Measurements from ENCODE around the gene NDNF. TPM values are rescaled to one million over a fixed set of nuclear protein-coding genes. Genes with fewer than 3 reads are reported as not detected.
A peak's percentile ranks its signal among the peaks of the same experiment; 100 is the strongest.

NDNF gene
- 51.1 TPM for total RNA-seq

GRCh38 chr4:121072224-121073003, at the start of gene NDNF:
Gene NDNF (minus strand): TSS chr4:121072535. CDS start chr4:121045837, 26,698 bp downstream.
- DNase-seq: peak; percentile 79

GRCh38 chr4:121119715-121120114, 47.4 kb upstream of the NDNF start:
- DNase-seq: no peak

GRCh38 chr4:121118344-121118743, 46.0 kb upstream of the NDNF start:
- DNase-seq: no peak

- DNase-seq: no peak
Measured at GRCh38 chr4:121114756-121115155, 42.4 kb upstream of the NDNF start.

- no peak for DNase-seq
Measured at GRCh38 chr4:121112530-121112929, 40.2 kb upstream of the NDNF start.

GRCh38 chr4:121108557-121108956, 36.2 kb upstream of the NDNF start:
- no peak for DNase-seq

- no peak for DNase-seq
Measured at GRCh38 chr4:121107507-121107906, 35.2 kb upstream of the NDNF start.

- DNase-seq: no peak
Measured at GRCh38 chr4:121100093-121100775, 27.9 kb upstream of the NDNF start.

- no peak for DNase-seq
Measured at GRCh38 chr4:121098266-121098665, 25.9 kb upstream of the NDNF start.

GRCh38 chr4:121096629-121097028, 24.3 kb upstream of the NDNF start:
- peak; percentile 54 for DNase-seq

- DNase-seq: no peak
Measured at GRCh38 chr4:121096191-121096590, 23.9 kb upstream of the NDNF start.

GRCh38 chr4:121094297-121094966, 22.1 kb upstream of the NDNF start:
- no peak for DNase-seq

GRCh38 chr4:121093261-121093660, 20.9 kb upstream of the NDNF start:
- DNase-seq: no peak

GRCh38 chr4:121091941-121092340, 19.6 kb upstream of the NDNF start:
- DNase-seq: no peak

- no peak for DNase-seq
Measured at GRCh38 chr4:121088867-121089266, 16.5 kb upstream of the NDNF start.

- no peak for DNase-seq
Measured at GRCh38 chr4:121079376-121079775, 7.0 kb upstream of the NDNF start.

- no peak for DNase-seq
Measured at GRCh38 chr4:121077496-121077895, 5.2 kb upstream of the NDNF start.

- DNase-seq: no peak
Measured at GRCh38 chr4:121076416-121076815, 4.1 kb upstream of the NDNF start.

GRCh38 chr4:121073672-121074381, 1.5 kb upstream of the NDNF start:
- no peak for DNase-seq

GRCh38 chr4:121073004-121073435, 685 bp upstream of the NDNF start:
- peak; percentile 64 for DNase-seq

- DNase-seq: no peak
Measured at GRCh38 chr4:121071640-121072223, 603 bp downstream of the NDNF start.

Measured in tongue (tissue), 2 donors.